DND-41 (cell line): Measurements from ENCODE around the gene WNT7B.

ENCODE experiments used
- ATAC-seq: fragments of 200-7000 bp; cut with Tn5 transposase; 3 replicates; pipeline ENCODE4 v1.9.1; 2021; ENCODE audit warnings: low read depth; ENCODE audit not compliant: insufficient read depth
- DNase-seq: peaks from one replicate; pipeline ENCODE4 v3.0.0-alpha.2; 2020
- H2AFZ ChIP-seq: 2 replicates; pipeline ENCODE4 v1.6.0; 2012; ENCODE audit warnings: low read depth, low read length
- H3K27ac ChIP-seq: 2 replicates; pipeline ENCODE4 v1.5.1; 2012; ENCODE audit warnings: low read length, inconsistent platforms
- H3K27me3 ChIP-seq: fragments of 200-600 bp; sonication (generic); 2 replicates; pipeline ENCODE4 v1.6.0; 2012; ENCODE audit warnings: low read length, mild to moderate bottlenecking, inconsistent platforms; ENCODE audit not compliant: insufficient read depth, poor library complexity
- H3K36me3 ChIP-seq: 2 replicates; pipeline ENCODE4 v1.5.1; 2012; ENCODE audit warnings: low read length, inconsistent platforms; ENCODE audit not compliant: insufficient read depth
- H3K4me1 ChIP-seq: 2 replicates; pipeline ENCODE4 v1.5.1; 2012; ENCODE audit warnings: mild to moderate bottlenecking, low read length; ENCODE audit not compliant: insufficient read depth
- H3K4me2 ChIP-seq: 2 replicates; pipeline ENCODE4 v1.6.0; 2012; ENCODE audit warnings: mild to moderate bottlenecking, moderate library complexity, low read length, inconsistent platforms; ENCODE audit not compliant: insufficient read depth
- H3K4me3 ChIP-seq, 2 experiments: fragments of 200-600 bp in 1 of 2; shearing (Covaris generic) in 1 of 2; 2 replicates each; pipeline ENCODE4 v1.5.1; 2012 to 2016; ENCODE audit warnings: inconsistent platforms in 2 of 2, low read length in 2 of 2, mild to moderate bottlenecking in 2 of 2, low read depth in 1 of 2, moderate library complexity in 1 of 2
- H3K79me2 ChIP-seq: 2 replicates; pipeline ENCODE4 v1.6.0; 2012; ENCODE audit warnings: low read length, inconsistent platforms; ENCODE audit not compliant: insufficient read depth
- H3K9ac ChIP-seq: 2 replicates; pipeline ENCODE4 v1.6.0; 2012; ENCODE audit warnings: low read depth, mild to moderate bottlenecking, inconsistent platforms, low read length, moderate library complexity
- H3K9me3 ChIP-seq: 2 replicates; pipeline ENCODE4 v1.5.1; 2012; ENCODE audit warnings: low read length, moderate library complexity, mild to moderate bottlenecking, inconsistent platforms; ENCODE audit not compliant: insufficient read depth, severe bottlenecking
- H4K20me1 ChIP-seq: 2 replicates; pipeline ENCODE4 v1.6.0; 2012; ENCODE audit warnings: low read length; ENCODE audit not compliant: insufficient read depth
- CTCF ChIP-seq: IDR thresholded peaks from 2 replicates; pipeline ENCODE4 v1.5.1; 2012; ENCODE audit warnings: borderline replicate concordance, low read length, moderate library complexity, mild to moderate bottlenecking; ENCODE audit not compliant: poor library complexity, severe bottlenecking; ENCODE audit errors: extremely low read depth
- EZH2 ChIP-seq: IDR thresholded peaks from 3 replicates; pipeline ENCODE4 v1.6.1; 2012; ENCODE audit warnings: borderline replicate concordance, low read depth, mild to moderate bottlenecking, moderate library complexity, low read length, inconsistent platforms; ENCODE audit not compliant: severe bottlenecking

Gene WNT7B

GRCh38 chr22:45893516-45893915 lies 83.4 kb downstream of the WNT7B start:
- Histone ChIP-seq H4K20me1 (no peaks in the 10 kb centered on the region), H3K4me3 (no peak overlapping the region), H3K27ac (no peak overlapping the region), H3K9ac (no peak overlapping the region), H3K27me3 (peaks cover 9% of the 10 kb centered on the region), H3K36me3 (no peaks in the 10 kb centered on the region), H3K4me1 (no peaks in the 10 kb centered on the region), H2AFZ (no peak overlapping the region), H3K9me3 (no peaks in the 10 kb centered on the region), H3K4me2 (no peak overlapping the region), H3K79me2 (no peaks in the 10 kb centered on the region)
- no peak for TF ChIP-seq EZH2
- no peak for TF ChIP-seq CTCF
- no peak for ATAC-seq
- DNase-seq, result no peak

GRCh38 chr22:45892681-45893461 lies 84.1 kb downstream of the WNT7B start:
- H3K9me3 ChIP-seq, result no peaks in the 10 kb centered on the region
- H3K36me3 ChIP-seq, result no peaks in the 10 kb centered on the region
- H2AFZ ChIP-seq, result no peak overlapping the region
- H3K27ac ChIP-seq, result no peak overlapping the region
- no peak for DNase-seq
- no peaks in the 10 kb centered on the region for H3K4me1 ChIP-seq
- H3K4me2 ChIP-seq, result no peak overlapping the region
- H3K79me2 ChIP-seq, result no peaks in the 10 kb centered on the region
- no peaks in the 10 kb centered on the region for H4K20me1 ChIP-seq
- no peak overlapping the region for H3K4me3 ChIP-seq
- H3K9ac ChIP-seq, result no peak overlapping the region
- TF ChIP-seq EZH2 (no peak), CTCF (no peak)
- ATAC-seq, result no peak
- H3K27me3 ChIP-seq, result peaks cover 9% of the 10 kb centered on the region

- TF ChIP-seq EZH2, result no peak
- TF ChIP-seq CTCF, result no peak
- Histone ChIP-seq H3K4me1 (no peaks in the 10 kb centered on the region), H3K4me3 (no peak overlapping the region), H3K79me2 (no peaks in the 10 kb centered on the region), H3K27me3 (peaks cover 9% of the 10 kb centered on the region), H3K9me3 (no peaks in the 10 kb centered on the region), H3K36me3 (no peaks in the 10 kb centered on the region), H2AFZ (no peak overlapping the region), H4K20me1 (no peaks in the 10 kb centered on the region), H3K4me2 (no peak overlapping the region), H3K9ac (no peak overlapping the region), H3K27ac (no peak overlapping the region)
- no peak for DNase-seq
- ATAC-seq, result no peak
These were observed 84.9 kb downstream of the WNT7B start for GRCh38 chr22:45891996-45892621.
